ENCODE results near the gene NAA16.
A peak's percentile ranks its signal among the peaks of the same experiment; 100 is the strongest.
"Not testable (repeated sequence)": the region's sequence is repeated elsewhere in the genome, so short reads cannot be mapped to it uniquely, and the experiment has no call there.

The NAA16 gene

DNA sequence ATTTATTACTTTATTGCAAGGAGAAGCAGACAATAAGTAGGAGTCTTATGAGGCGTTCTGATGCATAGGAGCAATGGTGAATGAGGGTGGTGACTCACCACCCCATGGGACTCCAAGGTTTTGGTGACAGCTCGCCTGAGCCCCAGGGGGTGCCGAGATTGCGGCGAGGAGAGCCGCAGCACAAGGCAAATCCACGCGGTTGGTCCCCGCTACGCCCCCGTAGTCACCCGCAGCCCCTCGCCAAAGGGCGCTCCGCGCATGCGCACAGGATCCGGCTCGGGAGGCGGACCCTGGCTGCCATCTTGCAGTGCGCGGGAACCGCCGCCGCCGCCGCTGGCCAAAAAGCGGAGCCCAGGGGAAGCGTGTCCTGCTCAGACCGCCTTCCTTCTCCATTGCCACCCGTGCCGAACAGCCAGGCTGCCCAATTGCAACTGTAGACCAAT lies at the start of gene NAA16:
Gene NAA16 (plus strand): TSS at position 305 of the 443 bp plus-strand sequence. CDS start 262 bp downstream, outside the sequence.
- DNase-seq, result peak; percentile 88

DNA sequence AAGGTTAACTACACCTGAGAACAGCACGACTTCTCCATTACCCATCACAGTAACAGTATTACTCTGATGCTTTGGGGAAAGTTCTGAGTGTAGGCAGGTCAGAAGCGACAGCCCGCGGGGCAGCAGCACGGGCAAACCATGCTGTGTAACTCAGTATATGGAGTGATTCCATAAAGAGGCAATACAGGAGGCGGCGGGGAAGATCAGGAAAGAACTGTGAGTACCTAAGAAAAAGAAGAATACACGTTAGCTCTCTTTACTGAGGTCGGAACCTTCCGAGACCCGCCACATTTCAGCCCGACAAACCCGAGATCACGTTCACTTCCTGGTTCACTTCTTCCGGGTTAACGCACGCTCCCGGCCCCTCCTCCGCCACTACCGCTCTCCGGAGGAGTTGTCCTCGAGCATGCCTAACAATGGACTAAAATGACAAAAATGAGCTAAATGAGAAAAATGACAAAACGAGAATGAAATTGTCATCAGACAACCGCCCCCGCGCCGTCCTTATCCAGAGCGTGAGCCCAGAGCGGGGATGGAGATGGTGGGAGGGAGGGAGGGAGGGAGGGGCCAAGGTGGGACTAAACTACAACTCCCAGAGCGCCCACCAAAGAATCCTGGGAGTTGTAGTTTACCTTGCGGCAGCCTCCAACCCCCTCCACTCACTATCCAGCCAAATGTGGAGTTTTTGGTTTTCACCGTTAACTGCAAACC lies 47.7 kb upstream of the NAA16 start, which contains the start of gene MTRF1:
Gene MTRF1 (minus strand): TSS at position 316 of the 711 bp plus-strand sequence. CDS start 2,669 bp downstream, outside the sequence.
- DNase-seq, result peak; percentile 83

DNA sequence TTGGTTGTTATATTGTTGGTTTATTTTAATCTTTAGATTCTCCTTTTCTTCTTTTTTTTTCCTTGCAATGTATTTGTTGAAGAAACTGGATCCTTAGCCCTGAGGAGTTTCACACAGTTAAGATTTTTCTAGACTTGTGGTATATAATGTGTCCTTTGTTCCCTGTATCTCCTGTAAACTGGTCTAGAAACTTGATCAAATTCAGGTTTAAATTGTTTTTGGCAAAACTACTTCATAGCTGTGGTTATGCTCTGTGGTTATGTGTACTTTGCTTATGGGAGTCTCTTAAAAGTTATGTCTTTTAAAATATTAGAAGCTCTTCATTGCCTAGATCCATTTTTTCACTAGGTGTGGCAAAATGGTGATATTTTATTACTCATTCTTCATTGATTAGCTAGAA lies 44.0 kb upstream of the NAA16 start:
- no peak for DNase-seq

DNA sequence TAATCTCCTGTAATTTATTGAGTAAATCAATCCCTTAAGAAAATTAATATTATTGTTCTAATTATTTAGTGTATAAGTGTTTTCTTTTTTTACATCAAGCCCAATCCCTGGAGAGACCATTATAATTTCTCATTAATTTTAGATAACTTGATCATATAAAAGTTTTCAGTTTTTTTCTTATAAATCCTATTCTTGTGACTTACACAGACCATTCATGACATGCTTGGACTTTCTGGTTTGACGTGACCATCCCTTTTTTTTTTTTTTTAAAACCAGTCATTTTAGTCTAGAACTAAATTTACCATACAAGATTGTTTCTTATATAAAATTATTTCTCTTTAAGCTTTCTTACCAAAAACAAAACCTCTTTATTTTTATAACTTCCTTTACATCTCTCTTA lies 42.3 kb upstream of the NAA16 start:
- peak; percentile 37 for DNase-seq

DNA sequence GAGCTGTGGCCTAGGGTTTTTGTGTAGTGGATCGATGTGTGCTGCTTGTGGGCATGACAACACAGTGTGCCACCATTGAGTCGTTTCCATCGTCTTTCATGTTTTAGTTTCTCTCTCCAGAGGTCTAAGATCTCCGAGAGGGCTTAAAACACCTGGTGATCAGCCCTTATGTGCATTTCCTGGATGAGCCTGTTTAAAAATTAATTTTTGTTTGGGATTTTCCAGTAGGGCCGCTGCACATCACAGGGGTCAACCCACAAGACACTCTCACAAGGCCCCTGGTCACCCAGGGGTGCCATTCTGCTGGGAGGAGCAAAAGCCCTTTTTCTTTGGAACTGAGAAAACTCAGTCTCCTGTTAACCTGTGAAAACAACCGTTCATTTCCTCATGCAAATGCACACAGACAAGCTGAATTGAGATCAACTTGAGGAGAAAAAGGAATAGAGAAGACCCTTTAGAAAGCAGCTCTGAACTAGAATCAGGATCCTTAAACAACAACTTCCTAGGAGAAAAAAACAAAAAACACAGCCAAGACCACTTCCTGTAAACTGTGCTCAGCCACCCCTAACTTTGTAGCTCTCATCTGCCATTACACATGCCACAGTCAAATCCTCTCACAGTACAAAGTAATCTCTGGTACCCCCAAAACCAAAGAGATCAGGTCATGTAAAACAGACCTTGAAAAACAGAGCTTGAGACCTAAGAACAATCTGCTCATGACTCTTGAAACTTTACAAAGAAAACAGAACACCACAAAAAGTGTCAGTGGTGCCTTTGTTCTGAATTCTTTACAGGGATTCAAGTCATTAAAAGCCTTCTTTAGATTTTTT lies 39.4 kb upstream of the NAA16 start:
- DNase-seq, result no peak

DNA sequence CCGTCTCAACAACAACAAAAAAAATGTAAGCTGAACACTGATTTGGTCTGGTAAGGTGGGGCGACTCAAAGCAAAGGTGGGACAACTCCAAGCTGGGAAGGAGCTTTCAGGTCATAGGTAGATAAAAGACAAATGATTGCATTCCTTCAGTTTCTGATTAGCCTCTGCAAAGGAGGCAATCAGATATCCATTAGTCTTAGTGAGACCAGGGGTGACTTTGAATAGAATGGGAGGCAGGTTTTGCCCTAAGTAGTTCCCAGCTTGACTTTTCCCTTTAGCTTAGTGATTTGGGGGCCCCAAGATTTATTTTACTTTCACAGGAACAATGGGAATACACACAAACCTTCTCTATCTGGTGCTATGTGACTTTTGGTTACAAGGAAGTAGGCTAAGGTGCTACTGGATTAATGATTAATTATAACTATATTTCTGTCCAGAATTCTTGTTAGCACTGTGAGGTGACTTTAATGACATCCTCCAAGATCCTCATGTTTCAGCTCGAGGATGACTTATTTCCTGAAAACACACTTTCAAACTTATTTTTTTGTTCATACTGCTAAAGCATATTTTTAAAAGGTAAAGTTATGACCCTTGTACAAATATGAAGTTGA lies 37.1 kb upstream of the NAA16 start:
- DNase-seq, result no peak

DNA sequence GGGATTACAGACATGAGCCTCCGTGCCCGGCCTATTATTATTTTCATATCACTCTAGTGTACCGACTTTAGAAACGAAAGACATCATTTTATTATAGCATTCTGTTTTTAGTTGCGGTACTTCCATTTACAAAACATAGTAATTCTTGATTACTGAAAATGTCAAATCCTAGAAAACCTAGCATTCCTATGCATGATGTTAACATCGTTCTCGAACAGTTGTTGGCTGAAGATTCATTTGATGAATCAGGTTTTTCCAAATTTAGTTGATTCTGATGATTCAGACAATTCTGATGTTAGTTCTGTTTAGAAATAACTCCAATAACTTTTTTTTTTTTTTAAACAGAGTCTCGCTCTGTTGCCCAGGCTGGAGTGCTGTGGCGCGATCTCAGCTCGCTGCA lies 36.2 kb upstream of the NAA16 start:
- no peak for DNase-seq

DNA sequence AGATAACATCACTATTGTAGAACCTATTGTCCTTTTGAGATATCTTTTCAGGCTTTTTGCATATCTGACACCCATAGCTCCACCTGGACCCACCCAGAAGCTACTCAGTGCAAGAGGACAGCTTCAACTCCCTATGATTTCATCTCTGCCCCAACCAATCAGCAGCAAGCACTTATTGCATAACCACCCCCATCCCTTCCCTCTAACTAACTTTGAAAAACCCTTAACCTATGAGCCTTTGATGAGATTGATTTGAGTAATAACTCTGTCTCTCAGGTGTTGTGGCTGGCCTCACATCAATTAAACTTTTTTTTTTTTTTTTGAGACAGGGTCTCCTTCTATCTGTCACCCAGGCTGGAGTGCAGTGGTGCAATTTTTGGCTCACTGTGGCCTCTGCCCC lies 34.2 kb upstream of the NAA16 start:
- no peak for DNase-seq

DNA sequence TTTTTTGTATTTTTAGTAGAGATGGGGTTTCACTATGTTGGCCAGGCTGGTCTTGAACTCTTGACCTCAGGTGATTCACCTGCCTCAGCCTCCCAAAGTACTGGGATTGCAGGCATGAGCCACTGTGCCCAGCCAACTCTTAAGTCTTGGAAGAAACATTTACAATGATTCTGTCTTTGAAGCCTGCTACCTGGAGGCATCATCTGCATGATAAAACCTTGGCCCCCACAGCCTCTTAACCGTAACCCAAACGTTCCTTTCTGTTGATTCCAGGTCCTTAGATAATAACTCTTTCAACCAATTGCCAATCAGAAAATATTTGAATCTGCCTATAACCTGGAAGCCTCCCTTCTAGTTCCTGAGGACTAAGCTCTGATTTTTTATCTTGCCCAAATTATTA lies 31.9 kb upstream of the NAA16 start:
- DNase-seq, result not testable (repeated sequence)

DNA sequence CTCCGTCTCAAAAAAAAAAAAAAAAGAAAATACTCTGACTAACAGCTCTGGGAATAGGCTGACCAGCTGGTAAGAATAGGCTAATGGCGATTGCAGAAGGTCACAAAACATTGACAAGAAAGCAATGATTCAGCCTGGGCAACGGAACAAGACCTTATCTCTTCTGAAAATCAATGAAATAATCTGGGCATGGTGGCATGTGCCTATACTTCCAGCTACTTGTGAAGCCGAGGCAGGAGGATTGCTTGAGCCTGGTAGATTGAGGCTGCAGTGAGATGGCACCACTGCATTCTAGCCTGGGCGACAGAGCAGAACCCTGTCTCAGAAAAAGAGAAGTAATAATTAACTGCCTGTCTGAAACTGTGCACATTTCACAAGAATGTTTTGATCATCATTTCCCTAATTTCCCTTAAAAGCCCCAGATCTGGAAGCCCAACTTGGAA lies 28.9 kb upstream of the NAA16 start:
- no peak for DNase-seq

DNA sequence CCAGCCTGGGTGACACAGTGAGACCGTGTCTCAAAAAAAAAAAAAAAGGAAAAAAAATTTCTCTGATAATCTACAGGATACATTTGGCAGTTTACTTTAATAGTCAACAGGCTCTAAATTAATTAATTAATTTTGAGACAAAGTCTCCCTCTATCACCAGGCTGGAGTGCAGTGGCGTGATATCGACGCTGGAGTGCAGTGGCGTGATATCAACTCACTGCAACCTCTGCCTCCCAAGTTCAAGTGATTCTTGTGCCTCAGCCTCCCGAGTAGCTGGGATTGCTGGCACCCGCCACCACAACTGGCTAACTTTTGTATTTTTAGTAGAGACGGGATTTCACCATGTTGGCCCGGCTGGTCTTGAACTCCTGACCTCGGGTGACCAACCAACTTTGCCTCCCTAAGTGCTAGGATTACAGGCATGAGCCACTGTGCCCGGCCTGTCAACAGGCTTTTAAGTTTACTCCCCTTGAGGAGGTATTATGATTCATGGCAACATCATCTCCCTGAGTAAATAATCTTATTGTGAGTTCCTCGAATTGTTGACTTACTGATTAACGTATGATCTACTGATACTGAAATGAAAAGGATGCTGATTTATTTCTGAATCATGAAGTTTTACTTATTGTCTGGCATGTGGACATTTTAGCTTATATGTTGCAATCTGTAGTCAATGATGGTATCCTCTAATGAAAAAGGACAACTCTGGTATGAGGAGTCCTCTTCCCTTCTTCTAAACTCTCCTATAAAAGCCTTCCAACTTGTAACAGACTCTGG lies 26.4 kb upstream of the NAA16 start:
- no peak for DNase-seq

DNA sequence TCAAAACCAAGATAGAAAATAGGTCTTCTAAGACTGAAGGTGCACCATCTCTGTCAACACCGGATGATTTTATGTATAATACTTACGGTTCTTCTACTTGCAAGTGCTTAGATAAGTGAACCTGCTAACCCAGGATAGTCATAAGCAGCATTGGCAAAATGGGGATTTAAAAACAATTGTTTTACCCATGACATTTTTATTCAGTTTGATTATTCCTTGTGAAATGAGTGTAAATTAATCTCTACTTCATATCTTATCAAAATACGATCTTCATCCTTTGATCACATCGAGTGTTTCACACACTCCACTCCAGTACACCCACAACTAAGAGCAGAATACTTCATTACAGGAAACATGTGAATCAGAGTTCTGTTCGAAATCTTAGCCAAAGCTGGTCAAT lies 24.7 kb upstream of the NAA16 start:
- no peak for DNase-seq

DNA sequence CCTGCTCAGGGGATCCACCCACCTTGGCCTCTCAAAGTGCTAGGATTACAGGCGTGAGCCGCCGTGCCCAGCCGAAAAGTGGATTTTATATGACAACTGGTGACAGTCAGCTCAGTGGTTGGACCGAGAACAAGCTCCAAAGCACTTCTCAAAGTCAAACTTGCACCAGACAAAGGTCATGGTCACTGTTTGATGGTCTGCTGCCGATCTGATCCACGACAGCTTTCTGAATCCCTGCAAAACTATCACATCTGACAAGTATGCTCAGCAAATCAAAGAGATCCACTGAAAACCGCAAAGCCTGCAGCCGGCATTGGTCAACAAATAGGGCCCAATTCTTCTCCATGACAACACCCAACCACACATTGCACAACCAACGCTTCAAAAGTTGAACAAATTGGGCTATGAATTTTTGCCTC lies 21.6 kb upstream of the NAA16 start:
- no peak for DNase-seq

DNA sequence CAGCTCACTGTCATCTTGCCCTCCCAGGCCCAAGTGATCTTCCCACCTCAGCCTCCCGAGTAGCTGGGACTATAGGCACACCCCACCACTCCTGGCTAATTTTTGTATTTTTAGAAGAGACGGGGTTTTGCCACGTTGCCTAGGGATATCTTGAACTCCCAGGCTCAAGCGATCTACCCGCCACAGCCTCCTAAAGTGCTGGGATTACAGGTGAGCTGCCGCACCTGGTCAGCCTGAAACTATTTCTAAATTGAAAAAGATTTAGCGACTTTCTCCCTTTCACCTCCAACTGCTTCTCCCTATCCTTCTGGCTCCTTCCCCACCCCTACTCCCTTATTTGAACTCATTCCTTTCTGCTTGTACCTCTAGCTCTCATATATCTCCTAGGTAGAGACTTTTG lies 19.8 kb upstream of the NAA16 start:
- no peak for DNase-seq

DNA sequence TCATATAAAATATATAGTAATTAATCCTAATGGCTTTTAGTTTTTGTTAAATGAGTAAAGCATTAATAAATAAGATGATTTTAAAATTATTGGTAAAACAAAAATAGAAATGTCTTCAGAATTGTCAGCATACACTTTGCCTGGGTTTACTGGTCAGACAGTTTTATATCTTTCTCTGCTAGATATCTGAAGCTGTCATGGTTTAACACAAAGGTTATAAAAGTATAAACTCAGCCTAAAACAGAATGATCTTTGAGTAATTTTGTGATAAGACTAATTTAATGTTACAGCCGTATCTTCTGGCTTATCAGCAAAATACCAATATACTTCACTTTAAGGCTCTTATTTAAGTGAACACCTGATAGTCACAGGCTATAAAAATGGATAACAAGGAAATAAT lies 17.8 kb upstream of the NAA16 start:
- no peak for DNase-seq

DNA sequence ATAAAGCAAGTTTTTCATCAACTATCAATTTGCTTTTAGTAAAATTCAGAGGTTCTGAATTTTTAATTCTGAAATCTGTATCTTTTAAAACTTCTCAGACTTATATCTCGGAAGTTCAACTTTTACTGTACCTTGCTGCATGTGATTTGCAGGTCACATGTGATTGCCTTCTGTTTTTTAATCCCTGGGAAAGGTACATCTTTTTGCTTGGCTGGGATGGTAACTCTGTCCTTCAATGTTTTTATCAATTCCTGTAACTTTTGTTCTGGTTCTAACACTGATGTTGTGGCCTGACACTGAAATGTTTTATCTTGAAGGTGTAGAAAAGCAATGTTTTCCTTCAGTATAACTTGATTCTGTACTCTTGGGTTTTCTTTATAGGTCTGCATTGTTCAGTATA lies 16.2 kb upstream of the NAA16 start:
- no peak for DNase-seq

DNA sequence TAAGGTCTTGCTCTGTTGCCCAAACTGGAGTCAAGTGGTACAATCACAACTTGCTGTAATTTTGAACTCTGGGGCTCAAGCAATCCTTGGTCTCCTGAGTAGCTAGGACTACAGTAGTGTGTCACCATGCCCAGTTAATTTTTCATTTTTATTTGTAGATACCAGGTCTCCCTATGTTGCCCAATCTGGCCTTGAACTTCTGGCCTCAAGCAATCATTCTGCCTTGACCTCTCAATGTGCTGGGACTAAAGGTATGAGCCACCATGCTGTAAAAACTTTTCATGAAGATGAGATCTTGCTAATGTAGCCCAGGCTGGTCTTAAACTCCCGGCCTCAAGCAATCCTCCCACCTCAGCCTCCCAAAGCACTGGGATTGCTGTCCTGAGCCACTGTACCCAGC lies 15.1 kb upstream of the NAA16 start:
- no peak for DNase-seq

DNA sequence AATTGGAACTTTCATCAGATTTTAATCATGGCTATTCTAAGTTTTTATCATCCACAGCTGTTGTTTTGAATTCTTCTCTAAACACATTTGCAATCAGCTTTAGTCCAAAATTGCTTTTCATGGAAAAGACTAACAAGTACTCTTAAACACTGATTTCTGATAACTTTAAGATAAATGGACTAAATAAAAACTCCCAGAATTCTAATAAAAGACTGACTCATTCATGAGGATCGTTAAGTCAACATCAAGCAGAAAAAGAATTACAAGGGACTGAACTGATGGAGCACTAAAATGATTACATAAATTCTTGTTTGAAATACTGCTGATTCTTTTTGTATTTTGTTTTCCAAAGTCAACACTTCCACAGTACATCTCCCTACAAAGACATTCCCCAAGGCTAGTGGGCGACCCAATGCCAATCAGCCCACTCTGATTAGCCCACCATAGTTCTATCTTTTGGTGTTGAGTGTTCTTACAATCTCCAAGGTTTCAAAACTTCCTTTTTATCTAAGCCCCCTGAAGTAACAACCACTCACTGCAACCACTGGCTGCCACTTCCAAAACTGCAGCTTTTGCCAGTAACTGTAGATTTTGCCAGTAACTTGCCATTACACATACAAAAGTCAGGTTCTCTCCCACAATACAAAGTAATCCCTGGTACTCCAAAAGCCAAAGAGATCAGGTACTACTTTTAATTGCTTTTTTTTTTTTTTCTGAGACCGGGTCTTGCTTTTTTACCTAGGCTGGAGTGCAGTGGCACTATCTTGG lies 14.0 kb upstream of the NAA16 start:
- DNase-seq, result no peak

DNA sequence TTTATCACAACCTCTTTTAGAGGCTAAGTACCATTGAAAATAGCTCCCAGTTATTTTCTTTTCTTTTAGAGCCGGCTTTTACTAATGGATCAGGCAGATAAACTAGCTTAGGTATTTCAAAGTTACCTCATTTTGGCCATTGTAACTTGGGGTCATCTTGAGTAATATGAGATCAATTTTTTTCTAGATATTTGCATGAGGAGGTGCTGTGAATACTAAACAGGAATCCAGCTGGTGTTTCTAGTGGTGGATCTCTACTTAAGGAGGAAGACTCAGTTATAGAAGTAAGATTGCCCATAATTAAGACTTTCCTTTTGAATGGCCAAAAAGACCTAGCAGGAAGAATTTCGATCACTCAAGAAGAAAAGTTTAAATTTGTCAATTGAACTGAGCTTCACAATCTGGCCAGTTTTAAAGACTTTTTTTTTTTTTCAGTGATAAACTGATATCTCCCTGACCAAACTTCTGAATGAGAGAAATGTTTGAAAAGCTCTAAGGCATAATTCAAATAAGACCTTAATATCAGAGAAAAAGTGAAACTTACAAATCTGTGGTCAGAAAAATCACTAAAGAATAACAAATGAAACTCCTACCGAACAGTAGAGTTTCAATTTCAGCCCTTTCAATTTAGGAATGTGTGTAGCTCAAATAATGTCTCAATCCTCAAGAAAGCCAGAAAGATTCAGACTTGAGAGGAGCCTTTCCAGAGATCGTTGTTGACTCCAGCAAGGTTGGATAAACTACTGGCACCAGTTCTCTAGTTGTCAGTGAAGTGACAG lies 11.6 kb upstream of the NAA16 start:
- no peak for DNase-seq

DNA sequence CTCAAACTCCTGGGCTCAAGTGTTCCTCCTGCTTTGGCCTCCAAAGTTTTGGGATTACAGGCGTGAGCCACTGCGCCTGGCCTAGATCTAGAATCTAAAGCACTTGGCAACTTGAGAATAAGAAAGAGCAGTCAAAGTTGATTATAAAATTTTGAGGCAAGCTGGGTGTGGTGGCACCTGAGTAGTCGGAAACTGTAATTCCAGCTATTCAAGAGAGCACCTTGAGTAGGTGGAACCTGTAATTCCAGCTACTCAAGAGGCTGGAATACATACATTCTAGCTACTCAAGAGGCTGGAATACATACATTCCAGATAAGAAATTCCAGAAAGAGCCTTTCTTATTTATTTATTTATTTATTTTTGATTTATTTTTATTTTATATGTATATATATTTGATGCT lies 8.3 kb upstream of the NAA16 start:
- DNase-seq, result no peak

DNA sequence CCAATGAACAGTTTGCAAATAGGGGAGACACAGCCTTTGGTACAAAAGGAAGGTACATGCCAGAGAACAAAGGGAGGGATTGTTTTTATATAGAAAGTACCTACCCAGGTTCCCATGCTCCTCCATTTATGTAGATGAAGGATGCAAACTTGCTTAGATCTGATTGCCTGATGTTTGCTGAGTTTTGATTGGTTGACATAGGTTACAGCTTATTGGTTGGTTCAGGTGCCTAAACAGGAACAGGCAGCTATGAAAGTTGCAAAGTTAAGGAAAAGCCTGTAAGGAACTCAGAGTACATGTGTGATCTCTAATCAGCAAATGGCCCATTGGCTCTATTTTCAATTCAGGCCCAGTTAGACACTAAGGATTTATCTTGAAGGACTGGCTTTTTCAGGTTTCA lies 6.5 kb upstream of the NAA16 start:
- DNase-seq, result no peak

All from RPMI8226 (cell line).